Right lobe of liver (tissue), 6 donors: ENCODE results near the gene C1orf198. TPM values are rescaled to one million over a fixed set of nuclear protein-coding genes. Genes with fewer than 3 reads are reported as not detected.
"Not testable (repeated sequence)": the region's sequence is repeated elsewhere in the genome, so short reads cannot be mapped to it uniquely, and the experiment has no call there.

Source experiments
- ATAC-seq, 4 donors: fragments of 200-7000 bp; cut with Tn5 transposase; one replicate each; pipeline ENCODE4 v1.9.1; 2020; ENCODE audit warnings: mild to moderate bottlenecking in 4 of 4, moderate library complexity in 4 of 4
- DNase-seq, 3 donors: peaks; one replicate each; pipeline ENCODE4 v3.0.0-alpha.2; 2020
- H3K27ac ChIP-seq, 3 donors: fragments of 200-600 bp; one replicate each; pipeline ENCODE4 v1.8.0; 2022
- H3K27me3 ChIP-seq, 2 donors: fragments of 200-600 bp; one replicate each; pipeline ENCODE4 v1.8.0; 2022
- H3K36me3 ChIP-seq, 4 donors: fragments of 200-600 bp; sonication (generic) in 1 of 4; one replicate each; pipeline versions ENCODE4 v1.5.1 to v1.8.0; 2017 to 2022; ENCODE audit warnings: control low read depth in 1 of 4
- H3K4me1 ChIP-seq, 4 donors: fragments of 200-600 bp; sonication (generic) in 1 of 4; one replicate each; pipeline versions ENCODE4 v1.5.1 to v1.8.0; 2017 to 2022; ENCODE audit warnings: control low read depth in 1 of 4
- H3K4me3 ChIP-seq, 3 donors: fragments of 200-600 bp; one replicate each; pipeline ENCODE4 v1.8.0; 2022
- H3K9me3 ChIP-seq, 4 donors: fragments of 200-600 bp; sonication (generic) in 1 of 4; one replicate each; pipeline versions ENCODE4 v1.5.1 to v1.8.0; 2017 to 2022; ENCODE audit warnings: control low read depth in 1 of 4
- CTCF ChIP-seq, 4 donors: fragments of 200-600 bp in 3 of 4; fragments of 450-650 bp in 1 of 4; IDR thresholded peaks; one replicate each; pipeline versions ENCODE4 v1.5.1 to v1.8.0; 2016 to 2022; ENCODE audit warnings: antibody characterized with exemption in 4 of 4, mild to moderate bottlenecking in 2 of 4
- POLR2A ChIP-seq: fragments of 450-650 bp; IDR thresholded peaks from one replicate; pipeline ENCODE4 v1.6.1; 2017; ENCODE audit warnings: antibody characterized with exemption, mild to moderate bottlenecking
- WGBS: methylation state at CpG from one replicate; pipeline ENCODE4 v1.1.6; 2018; ENCODE audit warnings: low coverage, low lambda C conversion rate; ENCODE audit not compliant: insufficient coverage; ENCODE audit errors: missing lambda C conversion rate; 5-methylcytosine and 5-hydroxymethylcytosine counted together
- intact Hi-C, 2 donors: fragments of 100-400 bp; cut with DNase I; formaldehyde crosslinking; loops; one replicate each; pipeline versions ENCODE4 v1.11.2 to v1.14.1; 2022
- total RNA-seq, 6 experiments: library from RNA; depleted of rRNA in 2 of 6; stranded (reverse); fragments of >200 nt in 2 of 6; fragmentation: NEBNext Ultra II Directional in 3 of 6; extraction: Animal tissue kit (Norgen Biotek cat#: 25700) in 3 of 6; gene quantifications; one replicate each; pipeline versions ENCODE4 v1.1.0 to v1.2.4, GENCODE V29; 2016 to 2023
- donor health status: DM: no; HTN: yes; CAD: no.
- donor health status: DM: no; HTN: no; CAD: no.
- donor health status: DM: no; HTN: no; CAD: no.
- donor health status: DM: no; HTN: yes; CAD: no.
- donor health status: DM: no; HTN: yes; CAD: no.

C1orf198 gene
- total RNA-seq, 6 experiments from 2014 or later = 4.2 to 33.7 (median 17.2) TPM

GRCh38 chr1:230848235-230848634 lies 20.1 kb downstream of the C1orf198 start:
- H3K27me3 ChIP-seq = no peaks in the 10 kb centered on the region
- no peak overlapping the region for H3K27ac ChIP-seq
- DNase-seq (no peak), ATAC-seq (no peak)
- H3K4me3 ChIP-seq = no peak overlapping the region
- TF ChIP-seq CTCF (IDR thresholded peaks at IDR 0.05) (no peak), POLR2A (no peak)
- peaks cover 0 to 2% (median 0%) of the 10 kb centered on the region in 4 donors for H3K36me3 ChIP-seq
- intact Hi-C loops = no loop called here
- H3K4me1 ChIP-seq = peaks cover 0 to 11% (median 0%) of the 10 kb centered on the region in 4 donors
- WGBS = 91% methylated on average over 3 of the region's 3 CpGs
- no peaks in the 10 kb centered on the region for H3K9me3 ChIP-seq

GRCh38 chr1:230845184-230845583 lies 23.1 kb downstream of the C1orf198 start:
- intact Hi-C loops, H3K36me3 ChIP-seq, H3K4me3 ChIP-seq, DNase-seq, H3K27me3 ChIP-seq, ATAC-seq, H3K27ac ChIP-seq, H3K9me3 ChIP-seq: not testable (repeated sequence)
- peaks cover 0 to 11% (median 0%) of the 10 kb centered on the region in 4 donors for H3K4me1 ChIP-seq
- 86% methylated on average over 6 of the region's 7 CpGs for WGBS

GRCh38 chr1:230844561-230844960 lies 23.8 kb downstream of the C1orf198 start:
- TF ChIP-seq POLR2A (no peak), CTCF (IDR thresholded peaks at IDR 0.05) (no peak)
- peaks cover 0 to 5% (median 0%) of the 10 kb centered on the region in 4 donors for H3K4me1 ChIP-seq
- intact Hi-C loops = no loop called here
- 100% methylated on average over 1 of the region's 4 CpGs for WGBS
- H3K27ac ChIP-seq = no peak overlapping the region
- H3K36me3 ChIP-seq = peaks cover 0 to 2% (median 0%) of the 10 kb centered on the region in 4 donors
- DNase-seq = no peak
- no peak overlapping the region for H3K4me3 ChIP-seq
- ATAC-seq = no peak
- H3K9me3 ChIP-seq = no peaks in the 10 kb centered on the region
- H3K27me3 ChIP-seq = no peaks in the 10 kb centered on the region

DNA sequence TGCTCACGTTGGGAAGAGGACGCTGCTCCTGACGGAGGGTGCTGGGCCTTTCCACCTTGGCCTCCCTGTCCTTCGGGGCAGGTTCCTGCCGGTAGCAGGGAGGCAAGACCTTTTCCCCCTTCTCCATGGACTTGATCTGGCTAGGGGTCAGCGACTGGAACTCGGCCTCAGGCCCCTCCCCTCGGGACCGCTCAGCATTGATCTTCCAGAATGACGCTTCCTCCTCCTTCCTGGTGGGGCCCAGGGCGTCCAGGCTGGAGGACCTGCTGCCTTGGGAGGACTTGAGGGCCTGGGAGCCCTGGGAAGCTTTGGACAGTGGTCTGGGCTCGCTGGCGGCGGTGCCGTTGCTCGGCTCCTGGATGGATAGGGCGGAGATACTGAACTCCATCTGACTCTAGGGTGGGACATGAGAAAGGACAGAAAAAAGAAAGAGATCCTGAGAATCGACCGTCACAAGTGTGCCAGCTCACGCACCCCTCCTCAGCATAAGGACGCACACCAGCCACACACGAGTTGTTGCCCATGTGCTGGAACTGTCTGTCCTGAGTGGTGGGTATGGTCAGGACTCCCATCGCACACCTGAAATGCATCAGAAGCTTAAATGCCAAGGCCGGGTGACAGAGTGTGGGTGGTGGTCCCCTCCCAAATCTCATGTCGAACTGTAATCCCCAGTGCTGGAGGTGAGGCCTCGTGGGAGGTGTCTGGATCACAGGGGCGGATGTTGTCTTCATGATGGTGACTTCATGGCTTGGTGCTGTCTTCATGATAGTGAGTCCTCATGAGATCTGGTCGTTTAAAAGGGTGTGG lies 24.6 kb downstream of the C1orf198 start:
- TF ChIP-seq CTCF (IDR thresholded peaks at IDR 0.05) (no peak), POLR2A (no peak)
- no peaks in the 10 kb centered on the region for H3K4me1 ChIP-seq
- no peak overlapping the region for H3K27ac ChIP-seq
- no peaks in the 10 kb centered on the region for H3K9me3 ChIP-seq
- 83% methylated on average over 4 of the region's 28 CpGs for WGBS
- intact Hi-C loops = no loop called here
- ATAC-seq (peak in 1 of 4 donors; percentile 23), DNase-seq (no peak)
- H3K27me3 ChIP-seq = no peaks in the 10 kb centered on the region
- H3K36me3 ChIP-seq = peaks cover 0 to 7% (median 0%) of the 10 kb centered on the region in 4 donors
- no peak overlapping the region for H3K4me3 ChIP-seq

DNA sequence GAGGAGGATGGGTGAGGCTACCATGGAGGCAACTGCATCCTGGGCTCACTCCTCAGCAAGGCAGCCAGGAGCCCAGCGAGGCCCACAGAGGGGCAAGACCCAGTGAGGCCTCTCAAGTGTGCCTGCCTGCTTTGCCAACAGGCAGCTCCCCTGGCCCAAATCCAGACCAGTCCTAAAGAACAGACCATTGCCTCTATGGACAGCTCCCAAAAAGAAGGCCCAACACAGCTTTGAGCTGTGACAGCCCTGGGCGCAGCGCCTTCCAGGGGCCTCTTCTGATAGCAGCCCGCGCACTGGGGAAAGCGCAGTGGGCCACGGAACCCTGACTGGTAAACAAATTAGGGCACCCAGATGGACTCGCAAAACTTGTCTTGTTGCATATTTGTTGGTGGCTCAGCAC lies 25.5 kb downstream of the C1orf198 start:
- Histone ChIP-seq H3K27ac (no peak overlapping the region), H3K27me3 (no peaks in the 10 kb centered on the region), H3K36me3 (peaks cover 0 to 7% (median 0%) of the 10 kb centered on the region in 4 donors), H3K9me3 (no peaks in the 10 kb centered on the region), H3K4me1 (no peaks in the 10 kb centered on the region), H3K4me3 (no peak overlapping the region)
- DNase-seq (no peak), ATAC-seq (no peak)
- intact Hi-C loops = no loop called here
- WGBS = no CpG with 5 or more reads among the region's 8 CpGs
- no peak for TF ChIP-seq CTCF (IDR thresholded peaks at IDR 0.05)
- no peak for TF ChIP-seq POLR2A
